Neural cell (in vitro differentiated cells): ENCODE results near the gene ACTR3C. TPM values are rescaled to one million over a fixed set of nuclear protein-coding genes. Genes with fewer than 3 reads are reported as not detected.

Experiments used
- H2AFZ ChIP-seq: fragments of 200-600, 300-800 bp; sonication (generic), shearing (Covaris generic); 2 replicates; pipeline ENCODE4 v1.6.0; 2014; ENCODE audit warnings: low read depth, mild to moderate bottlenecking, antibody characterized with exemption, low read length, moderate library complexity
- H3F3A ChIP-seq: fragments of 200-600 bp; shearing (Covaris generic); 2 replicates; pipeline ENCODE4 v1.6.1; 2016; ENCODE audit warnings: mild to moderate bottlenecking, moderate library complexity, mixed read lengths, antibody characterized with exemption, low read length; ENCODE audit not compliant: insufficient read depth, poor library complexity, severe bottlenecking
- H3K27ac ChIP-seq: fragments of 200-600, 300-800 bp; sonication (generic), shearing (Covaris generic); 2 replicates; pipeline ENCODE4 v1.5.1; 2014; ENCODE audit warnings: mild to moderate bottlenecking, low read length, moderate library complexity
- H3K27me3 ChIP-seq: fragments of 300-800, 200-600 bp; sonication (generic), shearing (Covaris generic); 2 replicates; pipeline ENCODE4 v1.6.0; 2014; ENCODE audit warnings: mild to moderate bottlenecking, low read depth, low read length, moderate library complexity; ENCODE audit not compliant: insufficient read depth
- H3K36me3 ChIP-seq: fragments of 300-800, 200-600 bp; sonication (generic), shearing (Covaris generic); 2 replicates; pipeline ENCODE4 v1.5.1; 2014; ENCODE audit warnings: mild to moderate bottlenecking, antibody characterized with exemption, low read length, moderate library complexity; ENCODE audit not compliant: insufficient read depth
- H3K4me2 ChIP-seq: fragments of 300-800, 200-600 bp; sonication (generic), shearing (Covaris generic); 2 replicates; pipeline ENCODE4 v1.6.0; 2014; ENCODE audit warnings: mild to moderate bottlenecking, low read length
- H3K4me3 ChIP-seq: fragments of 300-800, 200-600 bp; sonication (generic), shearing (Covaris generic); 2 replicates; pipeline ENCODE4 v1.5.1; 2014; ENCODE audit warnings: mild to moderate bottlenecking, low read length, moderate library complexity
- H3K79me2 ChIP-seq: fragments of 200-600 bp; shearing (Covaris generic); replicated peaks from 2 replicates; pipeline ENCODE4 v1.6.0; 2014; ENCODE audit warnings: mild to moderate bottlenecking, low read length, moderate library complexity; ENCODE audit not compliant: insufficient read depth
- H3K9ac ChIP-seq: fragments of 300-800, 200-600 bp; sonication (generic), shearing (Covaris generic); 2 replicates; pipeline ENCODE4 v1.6.1; 2016; ENCODE audit warnings: mild to moderate bottlenecking, low read length, mixed read lengths
- H3K9me2 ChIP-seq: fragments of 200-600 bp; shearing (Covaris generic); 2 replicates; pipeline ENCODE4 v1.6.1; 2016; ENCODE audit warnings: mild to moderate bottlenecking, low read length, mixed read lengths; ENCODE audit not compliant: insufficient read depth
- H3K9me3 ChIP-seq: fragments of 200-600, 300-800 bp; sonication (generic), shearing (Covaris generic); 2 replicates; pipeline ENCODE4 v1.6.1; 2016; ENCODE audit warnings: mild to moderate bottlenecking, mixed run types, low read length, moderate library complexity, mixed read lengths
- H4K20me1 ChIP-seq: fragments of 200-600 bp; shearing (Covaris generic); 2 replicates; pipeline ENCODE4 v1.6.1; 2016; ENCODE audit warnings: mild to moderate bottlenecking, mixed run types; ENCODE audit not compliant: insufficient read depth
- EP300 ChIP-seq: fragments of 450-650 bp; conservative IDR thresholded peaks from 2 replicates; pipeline ENCODE4 v1.6.1; 2014; ENCODE audit warnings: antibody characterized with exemption, mild to moderate bottlenecking, moderate library complexity; ENCODE audit not compliant: poor library complexity, severe bottlenecking
- EZH2 ChIP-seq: fragments of 200-600, 300-800 bp; shearing (Covaris generic), sonication (generic); IDR thresholded peaks from 2 replicates; pipeline ENCODE4 v1.6.1; 2014; ENCODE audit warnings: antibody characterized with exemption, low read length, borderline replicate concordance, mild to moderate bottlenecking; ENCODE audit not compliant: insufficient read depth, poor library complexity, severe bottlenecking
- MXI1 ChIP-seq: fragments of 450-650 bp; conservative IDR thresholded peaks from 2 replicates; pipeline ENCODE4 v1.6.1; 2014; ENCODE audit warnings: antibody characterized with exemption, mild to moderate bottlenecking; ENCODE audit not compliant: poor library complexity, severe bottlenecking
- POLR2AphosphoS5 ChIP-seq: IDR thresholded peaks from 2 replicates; pipeline ENCODE4 v1.6.1; 2012
- RAD21 ChIP-seq: fragments of 450-650 bp; conservative IDR thresholded peaks from 2 replicates; pipeline ENCODE4 v1.6.1; 2014; ENCODE audit warnings: antibody characterized with exemption, mild to moderate bottlenecking, moderate library complexity
- SMC3 ChIP-seq: fragments of 450-650 bp; conservative IDR thresholded peaks from 2 replicates; pipeline ENCODE4 v1.6.1; 2014; ENCODE audit warnings: antibody characterized with exemption, mild to moderate bottlenecking, moderate library complexity; ENCODE audit not compliant: poor library complexity
- TAF1 ChIP-seq: IDR thresholded peaks from 2 replicates; pipeline ENCODE4 v1.6.1; 2012; ENCODE audit warnings: low read depth
- polyA plus RNA-seq: library from polyadenylated mRNA; depleted of rRNA; stranded (reverse); fragments of >200 nt; gene quantifications from 2 replicates; pipeline ENCODE4 v1.2.3, GENCODE V29; 2014
- TF ChIP-seq, protein P1 (sequence below): IDR thresholded peaks from 2 replicates; pipeline ENCODE4 v1.6.1; 2012; ENCODE audit warnings: borderline replicate concordance
- TF ChIP-seq, protein P2 (sequence below): fragments of 450-650 bp; IDR thresholded peaks from 2 replicates; pipeline ENCODE4 v1.5.1; 2014; ENCODE audit warnings: antibody characterized with exemption, mild to moderate bottlenecking, moderate library complexity; ENCODE audit not compliant: poor library complexity, severe bottlenecking

The ACTR3C gene
- polyA plus RNA-seq, 1 donor from 2014 or later = not detected

DNA sequence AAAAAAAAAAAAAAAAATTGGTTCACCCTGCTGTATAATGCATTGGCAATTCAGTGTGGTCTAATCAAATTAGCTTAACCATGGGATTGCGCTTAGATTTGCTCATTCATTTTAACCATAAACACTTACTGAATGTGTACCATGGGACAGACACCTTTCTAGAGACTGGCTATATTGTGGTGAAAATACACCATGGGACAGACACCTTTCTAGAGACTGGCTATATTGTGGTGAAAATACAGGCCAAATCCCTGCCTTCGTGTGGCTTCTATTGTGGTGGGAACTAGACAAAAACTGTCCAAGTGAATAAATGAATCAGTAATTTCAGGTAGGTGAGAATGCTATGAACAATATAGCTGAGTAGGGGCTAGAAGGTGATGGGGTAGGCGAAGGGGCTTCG is 35.1 kb upstream of the ACTR3C start:
- H3K27me3 ChIP-seq = no peaks in the 10 kb centered on the region
- no peaks in the 10 kb centered on the region for H3K36me3 ChIP-seq
- no peaks in the 10 kb centered on the region for H3F3A ChIP-seq
- no peak overlapping the region for H3K4me2 ChIP-seq
- H3K4me3 ChIP-seq = no peak overlapping the region
- H3K9ac ChIP-seq = no peak overlapping the region
- H2AFZ ChIP-seq = no peak overlapping the region
- H4K20me1 ChIP-seq = no peaks in the 10 kb centered on the region
- no peaks in the 10 kb centered on the region for H3K9me3 ChIP-seq
- no peak for TF ChIP-seq TAF1
- no peak for TF ChIP-seq MXI1
- no peak for TF ChIP-seq RAD21
- TF ChIP-seq EP300 = no peak
- no peak for TF ChIP-seq POLR2AphosphoS5
- TF ChIP-seq, protein P1, sequence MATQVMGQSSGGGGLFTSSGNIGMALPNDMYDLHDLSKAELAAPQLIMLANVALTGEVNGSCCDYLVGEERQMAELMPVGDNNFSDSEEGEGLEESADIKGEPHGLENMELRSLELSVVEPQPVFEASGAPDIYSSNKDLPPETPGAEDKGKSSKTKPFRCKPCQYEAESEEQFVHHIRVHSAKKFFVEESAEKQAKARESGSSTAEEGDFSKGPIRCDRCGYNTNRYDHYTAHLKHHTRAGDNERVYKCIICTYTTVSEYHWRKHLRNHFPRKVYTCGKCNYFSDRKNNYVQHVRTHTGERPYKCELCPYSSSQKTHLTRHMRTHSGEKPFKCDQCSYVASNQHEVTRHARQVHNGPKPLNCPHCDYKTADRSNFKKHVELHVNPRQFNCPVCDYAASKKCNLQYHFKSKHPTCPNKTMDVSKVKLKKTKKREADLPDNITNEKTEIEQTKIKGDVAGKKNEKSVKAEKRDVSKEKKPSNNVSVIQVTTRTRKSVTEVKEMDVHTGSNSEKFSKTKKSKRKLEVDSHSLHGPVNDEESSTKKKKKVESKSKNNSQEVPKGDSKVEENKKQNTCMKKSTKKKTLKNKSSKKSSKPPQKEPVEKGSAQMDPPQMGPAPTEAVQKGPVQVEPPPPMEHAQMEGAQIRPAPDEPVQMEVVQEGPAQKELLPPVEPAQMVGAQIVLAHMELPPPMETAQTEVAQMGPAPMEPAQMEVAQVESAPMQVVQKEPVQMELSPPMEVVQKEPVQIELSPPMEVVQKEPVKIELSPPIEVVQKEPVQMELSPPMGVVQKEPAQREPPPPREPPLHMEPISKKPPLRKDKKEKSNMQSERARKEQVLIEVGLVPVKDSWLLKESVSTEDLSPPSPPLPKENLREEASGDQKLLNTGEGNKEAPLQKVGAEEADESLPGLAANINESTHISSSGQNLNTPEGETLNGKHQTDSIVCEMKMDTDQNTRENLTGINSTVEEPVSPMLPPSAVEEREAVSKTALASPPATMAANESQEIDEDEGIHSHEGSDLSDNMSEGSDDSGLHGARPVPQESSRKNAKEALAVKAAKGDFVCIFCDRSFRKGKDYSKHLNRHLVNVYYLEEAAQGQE = no peak
- TF ChIP-seq, protein P2, sequence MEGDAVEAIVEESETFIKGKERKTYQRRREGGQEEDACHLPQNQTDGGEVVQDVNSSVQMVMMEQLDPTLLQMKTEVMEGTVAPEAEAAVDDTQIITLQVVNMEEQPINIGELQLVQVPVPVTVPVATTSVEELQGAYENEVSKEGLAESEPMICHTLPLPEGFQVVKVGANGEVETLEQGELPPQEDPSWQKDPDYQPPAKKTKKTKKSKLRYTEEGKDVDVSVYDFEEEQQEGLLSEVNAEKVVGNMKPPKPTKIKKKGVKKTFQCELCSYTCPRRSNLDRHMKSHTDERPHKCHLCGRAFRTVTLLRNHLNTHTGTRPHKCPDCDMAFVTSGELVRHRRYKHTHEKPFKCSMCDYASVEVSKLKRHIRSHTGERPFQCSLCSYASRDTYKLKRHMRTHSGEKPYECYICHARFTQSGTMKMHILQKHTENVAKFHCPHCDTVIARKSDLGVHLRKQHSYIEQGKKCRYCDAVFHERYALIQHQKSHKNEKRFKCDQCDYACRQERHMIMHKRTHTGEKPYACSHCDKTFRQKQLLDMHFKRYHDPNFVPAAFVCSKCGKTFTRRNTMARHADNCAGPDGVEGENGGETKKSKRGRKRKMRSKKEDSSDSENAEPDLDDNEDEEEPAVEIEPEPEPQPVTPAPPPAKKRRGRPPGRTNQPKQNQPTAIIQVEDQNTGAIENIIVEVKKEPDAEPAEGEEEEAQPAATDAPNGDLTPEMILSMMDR = no peak
- TF ChIP-seq SMC3 = no peak
- TF ChIP-seq EZH2 = no peak
- no peaks in the 10 kb centered on the region for H3K79me2 ChIP-seq
- H3K9me2 ChIP-seq = no peaks in the 10 kb centered on the region
- no peak overlapping the region for H3K27ac ChIP-seq

DNA sequence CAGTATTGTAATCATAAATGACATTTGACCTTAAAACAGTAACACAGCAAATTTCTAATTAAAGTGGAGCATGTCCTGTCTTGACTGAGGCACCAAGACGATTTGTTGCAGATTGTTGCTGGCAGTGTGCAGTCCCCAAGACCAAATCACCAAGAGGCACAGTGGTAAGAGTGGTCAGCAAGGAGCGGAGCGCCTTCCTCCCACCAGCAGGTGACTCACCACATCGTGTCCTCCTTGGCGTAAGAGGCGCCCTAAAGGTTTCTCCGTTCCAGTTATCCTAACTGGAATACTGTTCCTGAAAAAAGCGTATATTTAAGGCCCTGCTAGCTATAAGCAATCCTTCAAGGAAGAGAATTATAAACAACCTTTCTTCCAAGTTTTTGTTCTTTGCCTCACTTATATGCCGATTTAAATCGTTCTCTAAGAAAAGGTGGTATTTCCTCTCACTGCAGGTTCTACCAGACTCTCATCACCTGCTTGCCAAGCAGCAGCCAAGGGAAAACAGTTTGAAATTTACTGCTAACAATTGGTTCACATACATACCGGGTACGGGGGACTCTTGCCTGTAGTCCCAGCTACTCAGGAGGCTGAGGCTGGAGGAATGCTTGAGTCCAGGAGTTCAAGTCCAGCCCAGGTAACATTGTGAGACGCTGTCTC is 34.6 kb upstream of the ACTR3C start:
- H3K4me2 ChIP-seq = no peak overlapping the region
- no peaks in the 10 kb centered on the region for H3K9me3 ChIP-seq
- no peak overlapping the region for H3K4me3 ChIP-seq
- TF ChIP-seq TAF1 = no peak
- no peak for TF ChIP-seq EZH2
- no peak for TF ChIP-seq POLR2AphosphoS5
- no peak for TF ChIP-seq EP300
- H3F3A ChIP-seq = no peaks in the 10 kb centered on the region
- H3K9ac ChIP-seq = no peak overlapping the region
- H4K20me1 ChIP-seq = no peaks in the 10 kb centered on the region
- no peaks in the 10 kb centered on the region for H3K36me3 ChIP-seq
- no peak overlapping the region for H3K27ac ChIP-seq
- no peaks in the 10 kb centered on the region for H3K79me2 ChIP-seq
- no peaks in the 10 kb centered on the region for H3K9me2 ChIP-seq
- no peak overlapping the region for H2AFZ ChIP-seq
- no peaks in the 10 kb centered on the region for H3K27me3 ChIP-seq

DNA sequence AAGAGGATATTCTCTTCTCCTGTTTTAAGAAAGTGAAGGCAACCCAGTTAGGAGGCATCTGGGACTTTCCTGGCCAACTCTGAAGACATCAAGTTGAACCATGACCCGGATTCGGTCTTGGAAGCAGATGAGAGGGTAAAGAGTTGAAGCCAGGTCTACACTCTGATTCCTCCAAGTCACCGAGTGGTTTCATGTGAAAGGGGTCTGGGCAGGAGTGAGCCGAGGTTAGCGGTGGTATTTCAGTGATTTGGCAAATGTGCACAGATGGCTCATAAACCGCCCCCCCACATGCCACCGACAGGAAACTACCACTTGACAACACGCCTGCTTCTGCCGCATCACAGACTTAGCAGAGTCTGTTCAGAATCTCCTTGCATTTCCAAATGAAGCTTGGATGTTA is 33.9 kb upstream of the ACTR3C start:
- Histone ChIP-seq H3K9ac (no peak overlapping the region), H3K9me2 (no peaks in the 10 kb centered on the region), H3K79me2 (no peaks in the 10 kb centered on the region), H3K4me3 (no peak overlapping the region), H4K20me1 (no peaks in the 10 kb centered on the region), H3K27me3 (no peaks in the 10 kb centered on the region), H2AFZ (no peak overlapping the region), H3F3A (no peaks in the 10 kb centered on the region), H3K9me3 (no peaks in the 10 kb centered on the region), H3K36me3 (no peaks in the 10 kb centered on the region), H3K27ac (no peak overlapping the region), H3K4me2 (no peak overlapping the region)
- TF ChIP-seq SMC3 (no peak), RAD21 (no peak), TAF1 (no peak), EP300 (no peak), POLR2AphosphoS5 (no peak), MXI1 (no peak), EZH2 (no peak)
- TF ChIP-seq, protein P2 = no peak
- TF ChIP-seq, protein P1 = no peak
